A204.1 (cell line): Measurements from ENCODE around the gene CYBA.

ENCODE experiments used
- FAIRE-seq: peaks from 2 replicates; lab custom pipeline; 2012; peaks lifted over from hg19 to GRCh38; lab: Jason Lieb, UNC

Gene CYBA

DNA sequence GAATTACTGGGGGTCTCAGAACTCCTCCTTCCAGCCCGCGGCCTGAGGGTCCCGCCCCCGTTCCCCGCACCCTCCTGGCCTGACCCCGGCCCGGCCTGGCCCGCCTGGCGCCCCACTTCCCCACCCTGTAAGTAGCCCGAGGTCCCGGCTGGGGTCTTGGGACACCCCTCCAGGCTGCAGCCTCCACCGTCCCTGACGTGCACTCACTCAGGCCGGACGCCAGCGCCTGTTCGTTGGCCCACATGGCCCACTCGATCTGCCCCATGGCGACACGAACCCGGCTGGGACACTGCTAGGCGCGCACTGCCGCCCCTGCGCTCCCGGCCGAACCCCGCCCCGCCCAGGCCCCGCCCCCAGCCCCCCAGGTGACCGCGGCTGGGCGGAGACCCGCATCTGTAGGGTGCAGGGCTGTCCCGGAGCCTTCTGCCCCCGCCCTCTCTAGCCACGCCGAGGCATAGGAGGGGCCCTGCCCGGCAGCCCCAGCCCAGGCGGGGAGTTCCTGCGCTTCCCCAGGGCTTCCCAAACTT, at the start of gene CYBA:
Gene CYBA, minus strand, starts transcription at position 305 of the 527 bp plus-strand sequence. Its CDS starts 40 bp downstream, at position 265.
- no peak for FAIRE-seq

DNA sequence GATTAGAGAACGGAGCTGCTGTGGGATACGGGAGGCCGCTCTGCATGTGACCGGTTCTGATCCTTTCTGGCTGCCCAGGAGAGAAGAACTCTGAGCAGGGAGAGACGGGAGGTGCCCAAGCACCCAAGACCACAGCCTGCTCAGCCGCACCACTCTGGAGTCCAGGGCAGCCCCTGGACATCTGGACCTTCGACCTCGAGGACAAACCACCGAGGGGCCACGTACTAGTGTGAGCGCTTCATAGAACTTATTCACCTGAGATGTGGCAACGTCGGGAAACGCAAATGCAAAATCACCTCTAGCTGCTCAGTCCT, 49.4 kb upstream of the CYBA start:
- FAIRE-seq, result no peak

DNA sequence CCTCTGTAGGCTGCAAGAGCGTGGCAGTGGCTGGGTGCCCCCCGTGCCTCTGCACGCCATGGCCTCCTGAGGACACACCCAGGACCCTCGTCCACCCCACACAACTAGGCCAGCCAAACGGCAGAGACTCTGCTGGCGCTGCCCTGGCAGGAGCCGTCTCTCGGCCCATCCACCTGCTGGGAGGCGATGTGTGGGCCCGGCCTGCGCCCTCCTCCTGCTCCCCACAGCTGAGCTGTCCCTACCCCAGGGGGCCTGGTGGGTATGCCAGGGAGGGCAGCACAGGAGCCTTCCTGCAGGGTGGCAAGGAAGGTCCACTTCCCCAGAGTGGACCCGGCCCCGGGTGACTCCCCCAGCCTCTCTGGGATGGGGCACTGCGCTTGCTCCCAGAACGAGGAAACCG, 48.3 kb upstream of the CYBA start:
- FAIRE-seq, result no peak

DNA sequence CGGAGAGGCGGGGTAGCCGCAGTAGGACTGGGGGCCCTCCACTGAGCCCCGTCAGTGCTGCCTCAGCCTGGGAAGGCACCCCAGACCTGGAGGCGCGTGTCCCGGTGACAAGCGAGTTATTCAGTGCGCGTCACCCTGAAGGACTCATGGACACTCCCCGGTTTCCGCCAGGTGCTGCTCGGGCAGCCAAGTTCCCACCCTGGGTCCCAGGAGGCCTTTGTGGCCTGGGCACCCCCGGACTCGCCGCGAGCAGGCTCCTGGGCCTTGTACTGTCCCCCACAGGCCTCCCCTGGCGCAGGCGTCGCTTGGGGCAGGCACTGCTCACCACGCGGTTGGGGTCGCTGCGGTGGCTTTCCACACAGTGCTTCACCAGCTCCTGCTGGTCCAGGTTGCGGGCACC, 47.8 kb upstream of the CYBA start:
- no peak for FAIRE-seq

DNA sequence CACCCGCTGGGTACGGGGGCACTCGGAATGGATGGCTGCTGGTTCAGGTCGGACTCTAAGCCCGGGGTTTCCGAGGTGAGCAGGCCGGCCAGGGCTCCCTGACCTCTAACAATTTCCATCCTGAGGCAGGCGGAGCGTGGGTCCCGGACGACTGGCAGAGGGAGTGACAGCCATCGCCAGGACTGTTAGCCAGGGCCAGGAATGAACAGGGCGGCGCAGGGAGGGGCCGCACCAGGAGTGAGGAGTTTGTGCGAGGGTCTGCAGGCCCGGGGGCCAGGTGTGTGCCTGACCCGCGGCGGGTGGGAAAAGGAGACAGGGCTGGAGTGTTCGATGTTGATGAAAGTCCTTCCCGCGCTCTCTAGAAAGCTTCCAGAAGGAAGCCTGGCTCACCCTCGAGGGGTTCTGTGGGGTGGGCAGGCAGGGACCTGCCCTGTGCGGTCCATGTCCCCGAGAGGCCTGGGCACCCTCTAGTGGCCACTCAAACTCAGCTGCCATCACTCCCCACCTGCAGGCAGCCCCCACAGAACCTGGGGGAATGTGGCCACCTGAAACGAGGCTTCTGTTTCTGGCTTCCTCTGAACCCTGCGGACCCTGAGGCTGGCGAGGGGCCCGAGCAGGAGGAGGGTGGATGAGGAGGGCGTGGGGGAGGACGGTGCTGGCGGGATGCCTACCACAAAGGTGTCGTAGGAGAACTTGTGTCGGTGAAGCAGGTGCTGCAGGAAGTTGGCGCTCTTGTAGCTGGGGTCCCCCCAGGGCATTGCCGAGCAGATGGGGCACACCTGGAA, 47.2 kb upstream of the CYBA start:
- FAIRE-seq, result no peak

DNA sequence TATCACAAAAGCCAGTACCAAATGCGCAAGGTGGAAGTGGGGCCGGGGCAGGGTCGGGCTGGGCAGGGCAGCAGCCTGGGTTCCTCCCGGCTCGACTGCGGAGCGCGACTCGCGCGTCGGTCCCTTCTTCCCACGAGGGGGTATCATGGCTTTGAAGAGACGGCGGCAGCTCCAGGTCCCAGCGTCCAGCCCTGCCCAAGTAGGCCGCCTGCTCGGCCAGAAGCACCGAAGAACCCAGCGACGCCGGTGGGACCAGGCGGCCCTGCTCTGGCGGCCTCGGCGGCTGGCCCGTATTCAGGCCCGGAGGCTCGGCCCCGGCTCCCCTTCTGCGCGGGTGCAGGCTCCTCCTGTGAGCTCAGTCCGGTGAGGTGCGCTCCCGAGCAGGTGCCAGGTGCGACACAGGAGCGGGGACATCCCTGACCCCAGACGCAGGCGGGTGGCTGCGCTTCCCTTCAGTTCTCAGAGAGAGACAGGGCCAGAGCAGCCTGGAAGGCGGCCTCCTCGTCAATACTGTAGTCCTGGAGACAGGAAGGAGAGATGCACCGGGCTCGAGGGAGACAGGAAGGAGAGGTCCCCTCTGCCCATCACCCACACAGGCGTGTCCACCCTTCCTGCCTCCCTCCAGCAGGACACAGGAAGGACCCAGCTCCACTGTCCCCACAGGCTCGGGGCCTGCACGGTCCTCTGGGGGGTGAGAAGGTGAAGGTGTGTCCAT, 46.4 kb upstream of the CYBA start:
- no peak for FAIRE-seq

DNA sequence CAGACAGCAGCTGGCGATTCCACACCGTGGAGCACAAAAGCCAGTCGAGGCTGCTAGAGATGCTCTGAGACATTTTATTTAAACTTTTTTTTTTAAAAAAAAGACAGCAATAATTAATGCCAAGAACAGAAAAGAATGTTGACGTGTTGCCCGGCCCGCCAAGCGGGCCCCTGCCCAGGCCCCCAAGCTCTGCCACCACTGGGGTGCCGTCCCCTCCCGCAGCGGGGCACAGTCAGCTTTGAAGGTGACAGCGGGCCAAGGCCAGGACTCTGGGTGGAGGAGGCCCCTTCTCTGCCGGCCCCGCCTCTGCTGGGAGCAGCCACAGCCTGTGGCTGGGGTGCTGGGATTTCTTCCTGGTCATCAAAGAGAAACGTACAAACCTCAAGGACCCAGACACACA, 45.6 kb upstream of the CYBA start:
- FAIRE-seq, result no peak

DNA sequence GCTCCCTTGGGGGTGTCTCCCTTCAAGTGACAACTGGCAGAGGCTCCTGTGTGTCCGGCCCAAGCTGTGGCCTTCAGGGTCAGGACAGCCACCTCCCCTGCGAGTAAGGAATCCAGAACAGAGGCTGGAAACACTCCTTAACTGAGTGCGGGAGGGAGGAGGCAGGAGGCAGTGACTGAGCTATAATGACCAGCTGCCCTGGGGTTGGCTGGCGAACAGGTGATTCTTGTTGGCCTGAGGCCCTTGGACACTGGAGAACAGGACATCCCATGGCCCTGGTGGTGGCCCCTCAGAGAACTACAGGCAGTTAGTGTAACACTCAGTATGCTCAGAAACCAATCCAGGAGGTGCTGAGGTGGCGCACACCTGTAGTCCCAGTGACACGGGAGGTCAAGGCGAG, 44.9 kb upstream of the CYBA start:
- no peak for FAIRE-seq

DNA sequence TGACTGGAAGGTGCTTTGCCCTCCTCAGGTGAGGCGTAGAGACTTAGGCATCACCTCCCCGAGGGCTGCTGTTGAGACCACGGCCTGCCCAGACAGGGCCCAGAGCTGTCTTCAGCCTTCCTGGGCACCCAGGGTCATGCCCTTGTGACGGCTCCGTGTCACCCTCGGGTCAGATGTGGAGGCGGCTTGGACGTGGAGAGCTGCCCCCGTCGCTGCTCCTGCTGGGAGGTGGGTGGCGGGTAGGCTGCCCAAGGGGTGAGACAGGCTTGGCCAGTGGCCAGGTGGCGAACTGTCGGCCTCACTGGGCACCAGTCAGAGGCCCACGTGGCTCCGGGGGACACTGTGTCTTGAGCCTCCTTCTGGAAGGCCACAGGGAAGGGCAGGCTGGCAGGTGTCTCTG, 44.4 kb upstream of the CYBA start:
- FAIRE-seq, result no peak

DNA sequence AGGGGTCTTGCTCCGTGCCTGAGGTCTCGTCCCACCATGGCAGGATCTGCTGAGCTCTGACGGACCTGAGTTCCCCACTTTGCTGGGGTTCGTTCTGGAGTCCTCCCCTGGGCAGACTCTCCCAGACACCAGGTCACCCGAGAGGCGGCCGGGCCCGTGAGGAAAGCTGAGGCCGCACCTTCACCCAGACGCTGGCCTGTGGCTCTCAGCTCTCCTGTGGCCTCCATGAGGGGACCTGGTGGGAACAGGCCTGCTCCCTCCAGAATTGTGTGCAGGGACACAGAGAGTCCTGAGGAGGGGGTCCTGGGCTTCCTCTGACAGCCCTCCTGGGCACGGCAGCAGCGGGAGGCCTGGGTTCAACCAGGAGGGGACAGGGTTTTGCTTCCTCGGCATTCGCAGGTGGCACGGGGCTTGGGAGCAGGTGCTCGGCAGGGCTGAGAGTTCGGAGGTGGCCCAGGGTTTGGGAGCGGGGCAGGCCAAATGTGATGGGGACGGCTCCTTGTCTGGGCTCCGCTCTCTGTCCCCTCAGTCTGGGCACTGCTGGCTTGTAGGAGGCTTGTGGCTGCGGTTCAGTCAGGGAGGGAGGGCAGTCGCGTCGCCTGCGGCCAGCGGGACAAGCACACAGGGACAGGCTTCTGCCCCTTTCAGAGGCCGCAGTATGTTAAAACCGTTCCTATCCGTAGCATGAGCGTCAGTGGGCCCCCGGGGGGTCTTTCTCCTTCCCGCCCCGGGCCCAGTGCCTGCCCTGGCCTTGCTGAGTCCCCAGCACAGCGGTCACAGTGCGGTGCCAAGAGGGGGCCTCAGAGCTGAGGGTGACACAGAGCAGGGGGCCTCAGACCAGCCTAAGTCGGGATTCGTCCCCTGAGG, 43.6 kb upstream of the CYBA start:
- no peak for FAIRE-seq

DNA sequence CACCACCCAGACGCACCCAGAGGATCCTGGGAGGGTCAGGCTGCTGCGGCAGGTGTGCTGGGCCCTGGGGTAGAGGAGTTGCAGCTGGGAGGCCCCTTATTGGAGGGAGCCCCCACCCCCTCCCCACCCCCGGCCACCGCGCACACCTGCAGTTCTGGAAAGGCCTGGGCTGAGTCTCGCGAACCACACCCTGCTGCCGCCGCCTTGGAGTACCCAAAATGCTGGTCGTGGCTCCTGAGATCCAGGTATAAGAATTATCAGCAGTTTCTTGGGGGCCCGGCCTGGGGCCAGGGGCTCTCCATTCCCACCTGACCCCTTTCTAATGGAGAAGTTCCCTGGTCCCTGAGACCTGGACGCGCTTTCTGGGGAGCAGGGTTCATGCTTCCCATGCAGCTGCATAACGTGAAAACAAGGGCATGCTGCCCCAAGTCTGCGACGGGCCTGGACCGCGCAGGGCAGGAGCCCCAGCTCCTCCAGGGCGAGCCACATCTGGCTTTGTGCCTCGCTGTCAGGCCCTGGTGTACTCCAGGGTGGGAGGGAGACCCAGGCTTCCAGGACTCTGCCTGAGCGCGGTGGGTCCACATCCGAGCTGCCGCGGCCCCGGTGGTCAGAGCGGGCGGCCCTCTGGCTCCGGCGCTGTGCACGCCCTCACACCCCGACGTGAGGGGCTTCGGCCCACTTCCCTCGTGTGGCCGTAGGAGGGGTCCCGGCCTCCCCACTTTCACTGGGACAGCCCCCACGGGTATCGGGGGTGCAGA, 42.7 kb upstream of the CYBA start:
- FAIRE-seq, result no peak

DNA sequence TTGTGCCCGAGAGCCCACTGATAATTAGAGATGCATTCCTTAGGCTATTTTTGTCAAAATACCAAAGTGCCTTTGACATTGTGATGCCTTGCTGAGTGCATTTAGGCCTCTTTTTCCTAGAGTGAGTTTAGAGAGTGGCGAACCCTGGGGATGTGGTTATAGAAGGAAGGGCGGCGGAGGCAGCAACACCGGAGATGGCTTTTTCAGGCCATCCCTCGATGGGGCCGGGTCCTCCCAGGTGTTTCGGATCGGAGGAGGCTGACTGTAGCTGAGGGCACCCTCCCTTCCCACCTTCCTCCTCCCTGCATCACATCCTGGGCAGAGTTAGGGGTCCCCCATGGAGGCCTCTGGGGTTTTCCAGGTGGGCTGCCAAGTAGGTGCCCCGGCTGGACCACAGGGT, 42.0 kb upstream of the CYBA start:
- no peak for FAIRE-seq

DNA sequence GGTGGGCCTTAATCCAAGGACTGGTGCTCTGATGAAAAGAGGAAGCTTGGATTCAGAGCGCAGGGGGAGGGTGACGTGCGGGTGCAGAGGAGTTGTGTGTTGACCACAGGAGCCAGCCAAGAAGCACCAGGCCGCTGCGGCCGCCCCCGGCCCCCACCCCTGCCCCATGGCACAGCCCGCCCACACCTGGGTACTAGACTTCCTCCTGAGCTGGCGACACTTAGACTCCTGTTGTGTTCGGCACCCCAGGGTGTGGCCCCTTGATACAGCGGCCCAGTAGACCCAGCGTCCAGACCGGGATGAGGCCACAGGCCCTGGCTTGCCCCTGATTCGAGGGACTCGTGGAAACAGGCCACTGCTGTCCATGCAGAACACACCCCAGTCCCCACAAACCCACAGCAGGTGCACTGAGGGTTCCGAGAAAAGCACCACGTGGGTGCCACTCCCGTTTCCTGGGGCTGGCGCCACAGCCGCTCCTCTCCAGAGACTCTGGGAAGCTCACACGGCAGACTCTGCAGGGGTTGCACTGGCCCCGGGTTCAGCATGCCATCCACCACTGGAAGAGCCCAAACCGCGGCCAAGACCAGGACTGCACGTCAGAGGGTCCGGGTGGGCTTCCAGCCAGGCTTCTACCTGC, 41.2 kb upstream of the CYBA start:
- FAIRE-seq, result no peak

DNA sequence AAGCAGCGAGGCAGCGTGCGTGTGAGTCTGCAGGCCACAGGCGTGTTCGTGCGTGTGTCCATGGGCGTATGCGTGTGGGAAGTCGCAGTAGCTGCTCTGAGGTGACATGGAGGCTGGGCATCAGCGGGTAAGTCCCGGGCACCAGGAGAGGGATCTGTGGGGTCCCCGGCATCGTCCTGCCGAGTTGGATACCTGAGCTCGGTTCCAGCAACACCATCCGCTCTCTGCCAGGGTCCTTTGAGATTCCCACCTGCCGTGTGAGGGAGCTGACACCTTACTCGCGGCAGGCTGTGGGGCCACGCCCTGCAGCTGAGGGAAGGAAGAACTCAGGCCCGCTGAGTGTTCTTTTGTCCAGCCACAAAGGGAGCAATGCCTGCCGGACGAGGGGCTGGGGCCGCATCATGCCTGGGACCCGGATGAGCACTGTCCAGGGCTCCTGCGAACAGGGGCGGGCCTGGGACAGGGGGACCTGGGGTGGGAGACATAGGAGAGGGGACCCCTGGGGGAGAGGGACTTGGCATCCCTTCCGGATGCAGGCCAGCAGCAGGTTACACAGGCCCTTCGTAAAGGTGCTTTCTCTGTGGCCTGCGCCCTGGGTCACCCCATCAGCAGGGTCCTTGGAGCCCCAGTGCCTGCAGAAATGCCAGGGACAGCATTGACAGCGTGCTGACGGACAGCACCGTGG, 40.4 kb upstream of the CYBA start:
- no peak for FAIRE-seq

DNA sequence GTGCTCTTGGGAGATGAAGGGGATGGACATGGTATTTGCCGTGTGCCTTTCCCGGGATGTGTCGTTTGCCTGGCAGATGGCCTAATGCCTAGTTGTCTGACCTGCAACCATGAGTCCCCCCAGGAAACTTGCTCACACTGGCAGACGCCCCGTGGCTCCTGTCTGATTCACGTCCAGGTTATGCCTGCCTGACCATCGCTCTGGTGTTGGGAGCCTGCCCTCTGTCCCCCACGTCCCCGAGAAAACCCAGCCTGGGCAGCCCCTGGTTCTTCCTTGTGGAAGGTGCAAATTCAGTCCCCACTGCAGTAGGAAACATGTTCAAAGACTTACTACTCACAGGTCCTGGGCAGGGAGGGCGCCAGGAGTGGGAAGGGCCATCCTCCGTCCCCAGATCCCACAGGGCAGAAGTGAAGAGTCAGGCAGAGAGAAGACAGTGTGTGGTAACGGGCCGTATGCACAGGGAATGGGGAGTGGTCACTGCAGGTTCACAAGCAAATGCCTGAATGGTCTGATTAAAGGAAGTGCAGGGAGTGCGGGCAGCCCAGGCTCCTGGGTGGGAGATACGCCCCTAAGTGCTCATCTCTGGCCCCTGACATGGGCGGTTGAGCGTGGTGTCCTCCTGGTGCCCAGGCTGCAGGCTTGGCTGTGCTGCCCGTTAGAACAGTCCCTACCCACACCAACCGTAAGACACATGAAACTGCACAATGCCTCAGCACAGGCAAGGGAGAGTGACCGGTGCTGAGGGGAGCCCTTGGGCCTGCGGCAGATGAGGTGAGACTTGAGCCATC, 39.7 kb upstream of the CYBA start:
- FAIRE-seq, result no peak

DNA sequence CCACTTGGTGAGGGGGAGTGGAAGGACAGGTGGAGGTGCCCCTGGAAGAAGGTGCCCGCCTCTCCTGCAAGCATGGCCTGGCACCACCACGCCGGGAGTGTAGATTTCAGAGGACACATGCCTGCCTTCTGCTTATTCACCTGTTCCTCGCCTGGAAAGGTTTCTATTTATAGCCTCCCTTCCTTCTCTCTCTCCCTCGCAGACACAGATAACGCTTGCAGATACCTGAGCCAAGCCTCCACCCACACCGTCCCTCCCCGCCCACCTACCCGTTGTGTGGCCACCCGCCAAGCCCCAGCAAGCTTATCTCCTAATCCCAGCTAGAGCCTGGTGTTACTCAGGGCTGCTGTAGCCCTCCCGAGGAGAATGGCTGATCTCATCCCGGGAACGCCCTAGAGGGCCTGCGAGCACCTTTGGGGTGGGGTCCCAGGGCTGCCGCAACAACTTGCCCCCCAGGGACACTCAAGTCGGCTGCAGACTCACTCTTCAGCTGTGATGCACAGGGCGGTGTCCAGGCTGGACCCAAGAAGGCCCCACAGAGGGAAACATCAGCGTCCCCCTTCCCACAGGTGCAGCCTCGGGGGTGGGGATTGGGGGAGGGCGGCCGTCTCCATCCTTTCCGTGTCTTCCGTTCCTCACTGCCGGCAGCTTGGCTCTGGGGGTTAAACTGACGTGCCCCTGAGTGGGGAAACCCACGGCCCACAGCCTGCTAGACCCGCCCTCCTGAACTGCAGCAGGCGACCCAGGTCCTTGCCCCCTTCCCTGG, 37.3 kb upstream of the CYBA start:
- no peak for FAIRE-seq

DNA sequence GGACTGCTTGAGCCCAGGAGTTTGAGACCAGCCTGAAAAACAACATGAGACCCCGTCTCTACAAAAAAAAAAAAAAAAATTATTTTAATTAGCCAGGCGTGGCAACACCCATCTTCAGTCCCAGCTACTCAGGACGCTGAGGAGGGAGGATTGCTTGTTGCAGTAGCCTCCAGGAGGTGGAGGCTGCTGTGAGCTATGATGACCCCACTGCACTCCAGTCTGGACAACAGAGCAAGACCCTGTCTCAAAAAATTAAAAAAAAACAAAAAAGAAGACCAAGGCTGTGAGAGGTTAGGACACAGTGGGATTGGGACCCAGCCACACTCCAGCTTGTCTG, 36.8 kb upstream of the CYBA start:
- FAIRE-seq, result no peak

DNA sequence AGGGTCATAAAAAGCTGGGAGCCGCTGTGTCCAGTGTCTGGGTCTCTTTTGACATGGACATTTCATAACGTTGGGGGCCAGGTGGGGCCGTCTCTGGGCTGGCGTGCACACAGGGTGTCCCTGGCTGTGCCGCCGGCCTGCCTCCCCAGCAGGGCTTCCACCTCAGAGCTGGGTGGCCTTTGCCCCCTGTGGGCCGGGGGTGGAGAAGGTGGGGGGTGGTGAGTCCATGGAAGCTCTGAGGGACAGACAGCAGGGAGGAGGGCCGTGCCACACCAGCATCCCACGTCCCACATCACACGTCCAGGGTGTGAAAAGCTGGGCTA, 36.4 kb upstream of the CYBA start:
- no peak for FAIRE-seq

DNA sequence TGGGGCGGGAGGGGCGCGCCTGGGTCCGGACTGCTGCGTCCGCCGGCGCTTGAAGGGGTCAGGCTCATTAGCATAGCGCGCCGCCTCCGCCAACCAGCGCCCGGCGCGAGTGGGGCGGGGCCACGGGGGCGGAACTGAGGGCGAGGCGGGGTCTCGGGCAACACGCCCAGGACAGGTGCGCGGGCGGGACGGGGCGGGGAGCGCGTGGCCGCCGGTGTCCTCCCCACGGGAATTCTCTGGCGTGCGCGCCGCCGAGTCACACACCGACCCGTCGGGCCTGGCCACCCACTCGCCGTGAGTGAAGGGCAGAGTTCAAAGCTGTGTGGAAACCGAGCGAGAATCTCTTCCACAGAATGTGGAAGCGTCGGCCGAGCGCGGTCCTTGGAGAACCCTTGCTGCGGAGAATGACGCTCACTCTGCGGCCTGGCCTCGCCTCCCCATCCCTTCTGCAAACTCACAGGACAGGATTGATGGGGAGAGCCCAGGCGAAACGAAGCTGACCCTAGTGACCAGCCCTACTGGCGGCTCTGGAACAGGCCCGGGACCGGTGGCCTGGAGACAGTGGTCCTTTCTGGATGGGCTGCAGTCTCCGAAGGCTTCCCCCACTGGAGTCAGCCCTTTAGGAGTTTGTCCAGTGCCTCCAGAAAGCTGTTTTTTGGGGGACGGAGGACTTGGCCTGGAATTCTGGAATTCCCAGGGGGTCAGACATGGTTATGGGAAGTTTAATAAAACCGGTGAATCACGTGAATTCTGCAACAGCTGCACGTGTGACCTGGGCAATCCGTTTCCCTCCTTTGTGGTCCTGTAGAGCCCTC, 35.8 kb upstream of the CYBA start, which contains the start of gene SNAI3:
Gene SNAI3, minus strand, starts transcription at position 69 of the 815 bp plus-strand sequence. CDS start 101 bp downstream, outside the sequence.
- no peak for FAIRE-seq
